ENCODE data around the gene STUB1. TPM values are rescaled to one million over a fixed set of nuclear protein-coding genes. Genes with fewer than 3 reads are reported as not detected.

STUB1 gene
- 91.2 and 94.3 TPM in 2 replicates for total RNA-seq
- 81.2 TPM for total RNA-seq (2013)
- 116 and 128 TPM in 2 replicates for polyA plus RNA-seq
- 60.0 and 75.6 TPM in 2 replicates for polyA minus RNA-seq

DNA sequence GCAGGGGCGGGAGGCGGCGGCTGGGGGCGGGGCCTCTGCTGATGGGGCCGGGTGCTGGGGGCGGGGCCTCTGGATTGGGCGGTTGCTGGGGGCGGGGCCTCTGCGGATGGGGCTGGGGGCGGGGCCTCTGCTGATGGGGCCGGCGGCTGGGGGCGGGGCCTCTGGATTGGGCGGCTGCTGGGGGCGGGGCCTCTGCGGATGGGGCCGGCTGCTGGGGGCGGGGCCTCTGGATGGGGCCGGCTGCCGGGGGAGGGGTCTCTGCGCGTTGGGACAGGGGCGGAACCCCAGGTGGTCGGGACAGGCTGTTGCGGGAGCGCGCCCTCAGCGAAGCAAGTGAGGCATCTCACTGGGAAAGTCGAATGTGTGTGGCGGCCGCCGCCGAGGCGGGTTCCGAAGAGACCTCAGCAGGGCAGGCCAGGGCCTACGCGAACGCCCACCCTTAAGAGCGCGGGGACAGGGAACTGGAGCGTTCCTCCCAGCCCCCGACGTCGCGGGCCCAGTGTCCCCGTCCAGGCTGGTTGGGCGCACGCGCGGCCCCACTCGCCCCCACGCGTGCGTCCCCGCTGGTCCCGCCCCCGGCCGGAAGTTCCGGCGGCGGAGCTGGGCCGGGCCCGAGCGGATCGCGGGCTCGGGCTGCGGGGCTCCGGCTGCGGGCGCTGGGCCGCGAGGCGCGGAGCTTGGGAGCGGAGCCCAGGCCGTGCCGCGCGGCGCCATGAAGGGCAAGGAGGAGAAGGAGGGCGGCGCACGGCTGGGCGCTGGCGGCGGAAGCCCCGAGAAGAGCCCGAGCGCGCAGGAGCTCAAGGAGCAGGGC, at the start of gene STUB1:
Gene STUB1, plus strand, starts transcription at position 597 of the 811 bp plus-strand sequence. Its CDS starts 116 bp downstream, at position 713.
- Mint-ChIP-seq H3K4me1 (peaks cover 41% of the 10 kb centered on the region), H3K27ac (peak within 1 kb of the TSS; percentile 94), H3K9me3 (ENCODE audit: insufficient read depth) (no peaks in the 10 kb centered on the region), H3K27me3 (peaks cover 3% of the 10 kb centered on the region), H3K4me3 (peak within 1 kb of the TSS; percentile 89)
- POLR2A ChIA-PET, result interaction anchor here (0.8 to 1.1 kb wide), 2 partner anchors 10 to 154 kb away, joined by 3 to 6 read pairs; partner anchors contain the start of gene WDR24
- H3K27ac ChIP-seq (ENCODE audit: low read length in 2 of 2), result peak within 1 kb of the TSS; percentile 74 to 81
- peak; percentile 74 for ATAC-seq (ENCODE audit: low read depth)
- peak within 1 kb of the TSS; percentile 99 for H3K4me2 ChIP-seq (replicated peaks; ENCODE audit: low read depth, low read length, poor library complexity, severe bottlenecking)
- intact Hi-C loops (cut with micrococcal nuclease), result loop anchor here (1.0 to 5.0 kb wide), 5 partner anchors 12 to 997 kb away; partner anchors contain the start of genes ANTKMT, JPT2, METTL26 and RHOT2
- H3K9me3 ChIP-seq (ENCODE audit: control extremely low read depth in 1 of 3, control insufficient read depth in 2 of 3, insufficient read depth in 1 of 3, low read length in 2 of 3), result peaks cover 0 to 7% (median 0%) of the 10 kb centered on the region in 3 donors
- H3K79me2 ChIP-seq (ENCODE audit: control insufficient read depth, insufficient read depth, low read length), result peaks cover 29% of the 10 kb centered on the region
- under 1% methylated on average over 85 of the region's 91 CpGs for WGBS (ENCODE audit: insufficient coverage)
- peaks cover 0 to 19% (median 8%) of the 10 kb centered on the region in 4 experiments for H3K27me3 ChIP-seq (replicated peaks in 1 of 4; ENCODE audit: control extremely low read depth in 1 of 4, control insufficient read depth in 3 of 4, insufficient read depth in 4 of 4, low read length in 3 of 4)
- no peak for TF ChIP-seq EZH2 (IDR thresholded peaks at IDR 0.05; ENCODE audit: borderline replicate concordance, insufficient read depth, low read depth, low read length, poor library complexity, severe bottlenecking)
- TF ChIP-seq, protein P1, sequence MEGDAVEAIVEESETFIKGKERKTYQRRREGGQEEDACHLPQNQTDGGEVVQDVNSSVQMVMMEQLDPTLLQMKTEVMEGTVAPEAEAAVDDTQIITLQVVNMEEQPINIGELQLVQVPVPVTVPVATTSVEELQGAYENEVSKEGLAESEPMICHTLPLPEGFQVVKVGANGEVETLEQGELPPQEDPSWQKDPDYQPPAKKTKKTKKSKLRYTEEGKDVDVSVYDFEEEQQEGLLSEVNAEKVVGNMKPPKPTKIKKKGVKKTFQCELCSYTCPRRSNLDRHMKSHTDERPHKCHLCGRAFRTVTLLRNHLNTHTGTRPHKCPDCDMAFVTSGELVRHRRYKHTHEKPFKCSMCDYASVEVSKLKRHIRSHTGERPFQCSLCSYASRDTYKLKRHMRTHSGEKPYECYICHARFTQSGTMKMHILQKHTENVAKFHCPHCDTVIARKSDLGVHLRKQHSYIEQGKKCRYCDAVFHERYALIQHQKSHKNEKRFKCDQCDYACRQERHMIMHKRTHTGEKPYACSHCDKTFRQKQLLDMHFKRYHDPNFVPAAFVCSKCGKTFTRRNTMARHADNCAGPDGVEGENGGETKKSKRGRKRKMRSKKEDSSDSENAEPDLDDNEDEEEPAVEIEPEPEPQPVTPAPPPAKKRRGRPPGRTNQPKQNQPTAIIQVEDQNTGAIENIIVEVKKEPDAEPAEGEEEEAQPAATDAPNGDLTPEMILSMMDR (IDR thresholded peaks at IDR 0.05), result no peak
- peaks cover 29 to 66% of the 10 kb centered on the region in 2 donors for H3K4me1 ChIP-seq (ENCODE audit: control insufficient read depth in 2 of 2, insufficient read depth in 2 of 2, low read length in 2 of 2)
- H3K36me3 ChIP-seq (replicated peaks in 1 of 2; ENCODE audit: control extremely low read depth in 1 of 2, control insufficient read depth in 1 of 2, extremely low read depth in 1 of 2, insufficient read depth in 2 of 2, low read length in 1 of 2), result peaks cover 0 to 17% of the 10 kb centered on the region in 2 experiments
- H4K20me1 ChIP-seq (ENCODE audit: control insufficient read depth, insufficient read depth, low read length, poor library complexity, severe bottlenecking), result peaks cover 31% of the 10 kb centered on the region
- H2AFZ ChIP-seq (ENCODE audit: insufficient read depth, low read depth, low read length, poor library complexity, severe bottlenecking), result peak within 1 kb of the TSS; percentile 85
- DNase-seq, result peak; percentile 93
- peak within 1 kb of the TSS; percentile 73 for H3K9ac ChIP-seq (ENCODE audit: low read length)
- CTCF ChIA-PET, result interaction anchor here (0.8 kb wide), 1 partner anchor 10 kb away, joined by 3 read pairs; the partner anchor contains the start of gene WDR24
- H3K4me3 ChIP-seq (ENCODE audit: control extremely low read depth in 1 of 5, extremely low read depth in 1 of 5, insufficient read depth in 1 of 5, low read depth in 2 of 5, low read length in 4 of 5), result peak within 1 kb of the TSS; percentile 22 to 84 (median 65)

All from B cell (primary cell).